Fibroblast of lung (primary cell): ENCODE measurements around the gene CLCN4. TPM values are rescaled to one million over a fixed set of nuclear protein-coding genes. Genes with fewer than 3 reads are reported as not detected.

ENCODE experiments used
- DNase-seq, 2 donors: peaks; one replicate each; pipeline versions ENCODE4 v3.0.0 to v3.0.0-alpha.2; 2010; ENCODE audit warnings: low read depth in 2 of 2
- H2AFZ ChIP-seq: 2 replicates; pipeline ENCODE4 v1.5.1; 2012; ENCODE audit warnings: low read length, control low read depth, inconsistent platforms
- H3K27ac ChIP-seq: 2 replicates; pipeline ENCODE4 v1.5.1; 2011; ENCODE audit warnings: low read length, control low read depth; ENCODE audit not compliant: insufficient read depth
- H3K27me3 ChIP-seq: 2 replicates; pipeline ENCODE4 v1.5.1; 2011; ENCODE audit warnings: mild to moderate bottlenecking, low read length; ENCODE audit not compliant: control insufficient read depth, insufficient read depth
- H3K36me3 ChIP-seq: 2 replicates; pipeline ENCODE4 v1.5.1; 2011; ENCODE audit warnings: low read length; ENCODE audit not compliant: control insufficient read depth, insufficient read depth
- H3K4me1 ChIP-seq: 2 replicates; pipeline ENCODE4 v1.5.1; 2011; ENCODE audit warnings: low read length; ENCODE audit not compliant: control insufficient read depth, insufficient read depth; ENCODE audit errors: extremely low read depth
- H3K4me2 ChIP-seq: 2 replicates; pipeline ENCODE4 v1.5.1; 2011; ENCODE audit warnings: low read length, control low read depth; ENCODE audit not compliant: insufficient read depth; ENCODE audit errors: extremely low read depth
- H3K4me3 ChIP-seq, 4 experiments: fragments of 200-600 bp in 1 of 4; sonication (generic) in 1 of 4; replicated peaks in 1 of 4; 2 replicates each; pipeline ENCODE4 v1.5.1; 2011 to 2016; ENCODE audit warnings: low read length in 4 of 4, low read depth in 3 of 4, mild to moderate bottlenecking in 3 of 4, control low read depth in 2 of 4, inconsistent platforms in 1 of 4, mixed read lengths in 1 of 4; ENCODE audit not compliant: insufficient read depth in 1 of 4; ENCODE audit errors: control extremely low read depth in 1 of 4
- H3K79me2 ChIP-seq: 2 replicates; pipeline ENCODE4 v1.5.1; 2012; ENCODE audit warnings: mild to moderate bottlenecking, low read length, inconsistent platforms; ENCODE audit not compliant: control insufficient read depth, insufficient read depth
- H3K9ac ChIP-seq: 2 replicates; pipeline ENCODE4 v1.5.1; 2011; ENCODE audit warnings: mild to moderate bottlenecking, low read length, control low read depth; ENCODE audit not compliant: insufficient read depth
- H3K9me3 ChIP-seq: 2 replicates; pipeline ENCODE4 v1.5.1; 2012; ENCODE audit warnings: low read depth, low read length; ENCODE audit not compliant: control insufficient read depth, insufficient read depth
- H4K20me1 ChIP-seq: 2 replicates; pipeline ENCODE4 v1.5.1; 2011; ENCODE audit warnings: low read length; ENCODE audit not compliant: control insufficient read depth, insufficient read depth; ENCODE audit errors: extremely low read depth
- EZH2 ChIP-seq: IDR thresholded peaks from 2 replicates; pipeline ENCODE4 v1.5.1; 2012; ENCODE audit warnings: low read length, control low read depth, mild to moderate bottlenecking; ENCODE audit errors: missing control alignments
- polyA plus RNA-seq, 2 donors: library from polyadenylated mRNA; depleted of rRNA in 1 of 2; stranded (reverse) in 1 of 2; unstranded in 1 of 2; fragments of >200 nt; gene quantifications; 2 replicates each; pipeline ENCODE4 v1.2.1, GENCODE V29; 2011 to 2012; ENCODE audit warnings: missing spikeins in 1 of 2
- total RNA-seq: library from RNA; depleted of rRNA; stranded (reverse); fragments of >200 nt; gene quantifications from 2 replicates; pipeline ENCODE4 v1.2.1, GENCODE V29; 2014
- TF ChIP-seq, protein P1 (sequence below), 2 donors: IDR thresholded peaks in 1 of 2; conservative IDR thresholded peaks in 1 of 2; 1 replicate in 1 of 2; 2 replicates in 1 of 2; pipeline ENCODE4 v1.5.1; 2011 to 2012; ENCODE audit warnings: low read length in 2 of 2, control low read depth in 1 of 2, inconsistent platforms in 1 of 2, low read depth in 1 of 2, mild to moderate bottlenecking in 1 of 2

The CLCN4 gene
- total and polyA plus RNA-seq, 2 donors (not counting 1 experiment from before 2014, with no cell fraction given), result 0.70 to 4.0 TPM

- TF ChIP-seq, protein P1, sequence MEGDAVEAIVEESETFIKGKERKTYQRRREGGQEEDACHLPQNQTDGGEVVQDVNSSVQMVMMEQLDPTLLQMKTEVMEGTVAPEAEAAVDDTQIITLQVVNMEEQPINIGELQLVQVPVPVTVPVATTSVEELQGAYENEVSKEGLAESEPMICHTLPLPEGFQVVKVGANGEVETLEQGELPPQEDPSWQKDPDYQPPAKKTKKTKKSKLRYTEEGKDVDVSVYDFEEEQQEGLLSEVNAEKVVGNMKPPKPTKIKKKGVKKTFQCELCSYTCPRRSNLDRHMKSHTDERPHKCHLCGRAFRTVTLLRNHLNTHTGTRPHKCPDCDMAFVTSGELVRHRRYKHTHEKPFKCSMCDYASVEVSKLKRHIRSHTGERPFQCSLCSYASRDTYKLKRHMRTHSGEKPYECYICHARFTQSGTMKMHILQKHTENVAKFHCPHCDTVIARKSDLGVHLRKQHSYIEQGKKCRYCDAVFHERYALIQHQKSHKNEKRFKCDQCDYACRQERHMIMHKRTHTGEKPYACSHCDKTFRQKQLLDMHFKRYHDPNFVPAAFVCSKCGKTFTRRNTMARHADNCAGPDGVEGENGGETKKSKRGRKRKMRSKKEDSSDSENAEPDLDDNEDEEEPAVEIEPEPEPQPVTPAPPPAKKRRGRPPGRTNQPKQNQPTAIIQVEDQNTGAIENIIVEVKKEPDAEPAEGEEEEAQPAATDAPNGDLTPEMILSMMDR (conservative IDR thresholded peaks at IDR 0.05 in 1 of 2, IDR thresholded peaks at IDR 0.05 in 1 of 2; ENCODE audit: low read depth in 1 of 2, low read length in 2 of 2), result peak; percentile 12 to 35
- no peak for TF ChIP-seq EZH2
- no peaks in the 10 kb centered on the region for H3K27me3 ChIP-seq
- H3K79me2 ChIP-seq, result no peaks in the 10 kb centered on the region
- H3K4me2 ChIP-seq, result no peak overlapping the region
- H3K9me3 ChIP-seq, result no peaks in the 10 kb centered on the region
- no peak overlapping the region for H3K9ac ChIP-seq
- H3K36me3 ChIP-seq, result peaks cover 3% of the 10 kb centered on the region
- no peak overlapping the region for H3K27ac ChIP-seq
- H4K20me1 ChIP-seq, result no peaks in the 10 kb centered on the region
- H2AFZ ChIP-seq, result no peak overlapping the region
- H3K4me1 ChIP-seq, result peaks cover 5% of the 10 kb centered on the region
- DNase-seq, result peak in 1 of 2 donors; percentile 68
- no peak overlapping the region for H3K4me3 ChIP-seq
Observed at GRCh38 chrX:10109695-10110094, 47.1 kb upstream of the CLCN4 start.

GRCh38 chrX:10110316-10110935, 46.3 kb upstream of the CLCN4 start:
- Histone ChIP-seq H3K4me3 (no peak overlapping the region), H3K27me3 (no peaks in the 10 kb centered on the region), H3K4me2 (no peak overlapping the region), H3K36me3 (peaks cover 3% of the 10 kb centered on the region), H3K79me2 (no peaks in the 10 kb centered on the region), H3K27ac (no peak overlapping the region), H3K9me3 (no peaks in the 10 kb centered on the region), H2AFZ (no peak overlapping the region), H3K4me1 (peaks cover 5% of the 10 kb centered on the region), H4K20me1 (no peaks in the 10 kb centered on the region), H3K9ac (no peak overlapping the region)
- TF ChIP-seq, protein P1 (conservative IDR thresholded peaks at IDR 0.05 in 1 of 2, IDR thresholded peaks at IDR 0.05 in 1 of 2; ENCODE audit: low read depth in 1 of 2, low read length in 2 of 2), result no peak
- no peak for TF ChIP-seq EZH2
- DNase-seq, result no peak

DNA sequence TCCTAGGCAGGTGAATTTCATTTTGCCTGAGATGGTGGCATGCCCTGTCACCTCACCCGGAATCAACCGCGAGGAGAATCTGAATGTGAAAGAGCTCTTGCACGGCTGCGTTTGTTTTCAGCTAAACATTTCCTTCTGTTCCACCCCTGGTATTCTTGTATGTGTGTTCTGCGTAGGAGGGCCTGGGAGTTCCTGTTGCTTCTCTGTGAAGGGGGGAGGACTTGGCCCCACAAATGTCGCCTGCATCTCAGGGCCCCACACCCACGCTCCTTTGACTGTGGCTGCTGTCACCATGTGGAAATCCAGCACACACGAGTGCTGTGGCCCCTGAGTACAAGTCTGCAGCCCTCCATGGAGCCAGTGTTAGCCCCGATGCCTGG, 45.8 kb upstream of the CLCN4 start:
- Histone ChIP-seq H3K27me3 (no peaks in the 10 kb centered on the region), H3K36me3 (peaks cover 3% of the 10 kb centered on the region), H3K4me3 (no peak overlapping the region), H3K4me2 (no peak overlapping the region), H3K9ac (no peak overlapping the region), H3K4me1 (peaks cover 5% of the 10 kb centered on the region), H4K20me1 (no peaks in the 10 kb centered on the region), H3K79me2 (no peaks in the 10 kb centered on the region), H3K27ac (peak overlapping the region; percentile 10), H2AFZ (no peak overlapping the region), H3K9me3 (no peaks in the 10 kb centered on the region)
- TF ChIP-seq, protein P1 (conservative IDR thresholded peaks at IDR 0.05 in 1 of 2, IDR thresholded peaks at IDR 0.05 in 1 of 2; ENCODE audit: low read depth in 1 of 2, low read length in 2 of 2), result no peak
- no peak for TF ChIP-seq EZH2
- no peak for DNase-seq
